NCI-H2196 treated with DMSO at 0.1 percent for 48 hours (cell line): ENCODE results near the gene BOK.

Experiments
- DNase-seq: peaks from one replicate; lab custom pipeline; 2025; ENCODE audit not compliant: unreplicated experiment; lab: John Stamatoyannopoulos, UW

BOK gene

DNA sequence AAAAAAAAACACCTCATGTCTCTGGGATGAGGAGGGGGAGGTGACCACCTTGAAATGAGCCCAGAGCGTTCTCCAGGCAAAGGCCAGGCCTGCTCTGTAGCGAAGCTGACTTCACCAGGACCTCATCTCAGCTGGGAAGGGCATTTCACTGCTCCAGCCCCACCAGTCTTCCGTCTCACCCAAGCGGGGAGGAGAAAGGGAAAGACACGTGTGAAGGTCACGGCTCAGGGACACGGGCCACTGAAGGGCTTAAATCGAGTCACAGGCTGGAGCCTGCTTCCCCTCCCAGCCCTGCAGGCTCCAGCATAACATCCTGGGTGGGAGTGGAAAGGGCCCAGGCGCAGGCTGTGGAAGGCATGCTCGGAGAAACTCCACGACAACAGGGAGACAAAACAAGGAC, 60.3 kb downstream of the BOK start:
- DNase-seq, result no peak

DNA sequence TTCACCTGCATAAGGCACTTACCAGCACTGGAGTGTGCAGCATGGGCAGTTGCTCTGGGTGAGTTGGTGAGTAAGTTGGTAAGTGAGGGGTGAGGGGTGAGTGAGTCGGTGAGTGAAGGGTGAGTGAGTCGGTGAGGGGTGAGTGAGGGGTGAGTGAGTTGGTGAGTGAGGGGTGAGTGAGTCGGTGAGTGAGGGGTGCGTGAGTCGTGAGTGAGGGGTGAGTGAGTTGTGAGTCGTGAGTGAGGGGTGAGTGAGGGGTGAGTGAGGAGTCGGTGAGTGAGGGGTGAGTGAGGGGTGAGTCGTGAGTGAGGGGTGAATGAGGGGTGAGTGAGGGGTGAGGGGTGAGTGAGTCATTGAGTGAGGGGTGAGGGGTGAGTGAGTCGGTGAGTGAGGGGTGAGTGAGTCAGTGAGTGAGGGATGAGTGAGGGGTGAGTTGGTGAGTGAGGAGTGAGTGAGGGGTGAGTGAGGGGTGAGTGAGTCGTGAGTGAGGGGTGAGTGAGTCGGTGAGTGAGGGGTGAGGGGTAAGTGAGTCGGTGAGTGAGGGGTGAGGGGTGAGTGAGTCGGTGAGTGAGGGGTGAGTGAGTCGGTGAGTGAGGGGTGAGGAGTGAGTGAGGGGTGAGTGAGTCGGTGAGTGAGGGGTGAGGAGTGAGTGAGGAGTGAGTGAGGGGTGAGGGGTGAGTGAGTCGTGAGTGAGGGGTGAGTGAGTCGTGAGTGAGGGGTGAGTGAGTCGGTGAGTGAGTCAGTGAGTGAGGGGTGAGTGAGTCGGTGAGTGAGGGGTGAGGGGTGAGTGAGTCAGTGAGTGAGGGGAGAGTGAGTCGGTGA, 61.3 kb downstream of the BOK start:
- no peak for DNase-seq

DNA sequence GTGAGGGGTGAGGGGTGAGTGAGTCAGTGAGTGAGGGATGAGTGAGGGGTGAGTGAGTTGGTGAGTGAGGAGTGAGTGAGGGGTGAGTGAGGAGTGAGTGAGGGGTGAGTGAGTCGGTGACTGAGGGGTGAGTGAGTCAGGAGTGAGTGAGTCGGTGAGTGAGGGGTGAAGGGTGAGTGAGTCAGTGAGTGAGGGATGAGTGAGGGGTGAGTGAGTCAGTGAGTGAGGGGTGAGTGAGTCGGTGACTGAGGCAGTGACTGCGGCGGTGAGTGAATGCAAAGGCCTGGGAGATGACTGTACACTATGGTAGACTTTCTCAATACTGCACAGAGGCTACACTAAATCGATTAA, 61.8 kb downstream of the BOK start:
- no peak for DNase-seq
